Thymus (tissue), 11 donors: Measurements from ENCODE around the gene DMD. TPM values are rescaled to one million over a fixed set of nuclear protein-coding genes. Genes with fewer than 3 reads are reported as not detected.

Experiments used
- DNase-seq, 9 donors: peaks; one replicate each; pipeline ENCODE4 v3.0.0-alpha.2; 2013; ENCODE audit warnings: low spot score in 9 of 9, low read depth in 6 of 9, missing footprints in 1 of 9
- H3K27ac ChIP-seq, 2 donors: one replicate each; pipeline ENCODE4 v1.5.1; 2013; ENCODE audit warnings: control low read depth in 1 of 2, low read depth in 1 of 2, low read length in 1 of 2, mild to moderate bottlenecking in 1 of 2, moderate library complexity in 1 of 2
- H3K27me3 ChIP-seq, 2 donors: one replicate each; pipeline ENCODE4 v1.5.1; 2013; ENCODE audit warnings: low read length in 1 of 2; ENCODE audit not compliant: control insufficient read depth in 2 of 2, insufficient read depth in 1 of 2
- H3K36me3 ChIP-seq, 2 donors: one replicate each; pipeline ENCODE4 v1.5.1; 2013; ENCODE audit warnings: low read length in 1 of 2, mild to moderate bottlenecking in 1 of 2, moderate library complexity in 1 of 2; ENCODE audit not compliant: control insufficient read depth in 2 of 2, insufficient read depth in 2 of 2
- H3K4me1 ChIP-seq, 2 donors: one replicate each; pipeline ENCODE4 v1.5.1; 2013; ENCODE audit warnings: low read length in 2 of 2; ENCODE audit not compliant: control insufficient read depth in 2 of 2, insufficient read depth in 2 of 2
- H3K4me3 ChIP-seq, 2 donors: one replicate each; pipeline ENCODE4 v1.5.1; 2013; ENCODE audit warnings: low read length in 2 of 2, control low read depth in 1 of 2, mild to moderate bottlenecking in 1 of 2
- H3K9me3 ChIP-seq, 2 donors: one replicate each; pipeline ENCODE4 v1.5.1; 2013; ENCODE audit warnings: low read length in 1 of 2, mild to moderate bottlenecking in 1 of 2; ENCODE audit not compliant: control insufficient read depth in 2 of 2, insufficient read depth in 1 of 2
- WGBS: extraction: QIAGEN DNeasy Blood & Tissue Kit; methylation state at CpG from one replicate; pipeline ENCODE4 v1.1.7; 2013; 5-methylcytosine and 5-hydroxymethylcytosine counted together
- polyA plus RNA-seq: library from polyadenylated mRNA; stranded (reverse); fragments of 200-250 nt; gene quantifications from one replicate; pipeline ENCODE4 v1.2.3, GENCODE V29; 2013
- total RNA-seq: library from RNA; stranded (reverse); fragments of 120-200 nt; gene quantifications from one replicate; pipeline ENCODE4 v1.2.4, GENCODE V29; 2013
- donor health status: healthy.

Gene DMD
- total and polyA plus RNA-seq, 2 donors: 4.7 to 5.7 TPM

GRCh38 chrX:31459361-31459760, 1752.0 kb downstream of the DMD start:
- H3K4me1 ChIP-seq: no peaks in the 10 kb centered on the region
- no peaks in the 10 kb centered on the region for H3K36me3 ChIP-seq
- H3K4me3 ChIP-seq: no peak overlapping the region
- no peaks in the 10 kb centered on the region for H3K9me3 ChIP-seq
- WGBS: 93% methylated on average over 5 of the region's 5 CpGs
- DNase-seq: no peak
- H3K27me3 ChIP-seq: no peaks in the 10 kb centered on the region
- H3K27ac ChIP-seq: no peak overlapping the region

GRCh38 chrX:31449965-31450364, 1761.4 kb downstream of the DMD start:
- 91% methylated on average over 4 of the region's 4 CpGs for WGBS
- no peak for DNase-seq
- no peak overlapping the region for H3K4me3 ChIP-seq
- H3K27me3 ChIP-seq: no peaks in the 10 kb centered on the region
- no peaks in the 10 kb centered on the region for H3K9me3 ChIP-seq
- H3K27ac ChIP-seq: no peak overlapping the region
- no peaks in the 10 kb centered on the region for H3K36me3 ChIP-seq
- no peaks in the 10 kb centered on the region for H3K4me1 ChIP-seq

GRCh38 chrX:31449081-31449480, 1762.3 kb downstream of the DMD start:
- Histone ChIP-seq H3K36me3 (no peaks in the 10 kb centered on the region), H3K27me3 (no peaks in the 10 kb centered on the region), H3K9me3 (no peaks in the 10 kb centered on the region), H3K27ac (no peak overlapping the region), H3K4me1 (no peaks in the 10 kb centered on the region), H3K4me3 (no peak overlapping the region)
- 97% methylated on average over 3 of the region's 3 CpGs for WGBS
- no peak for DNase-seq

- no peak overlapping the region for H3K27ac ChIP-seq
- no peaks in the 10 kb centered on the region for H3K27me3 ChIP-seq
- no peaks in the 10 kb centered on the region for H3K36me3 ChIP-seq
- no peaks in the 10 kb centered on the region for H3K9me3 ChIP-seq
- H3K4me3 ChIP-seq: no peak overlapping the region
- H3K4me1 ChIP-seq: no peaks in the 10 kb centered on the region
- WGBS: 83% methylated on average over 4 of the region's 4 CpGs
- no peak for DNase-seq
Measured at GRCh38 chrX:31445542-31445941, 1765.8 kb downstream of the DMD start.

GRCh38 chrX:31443654-31444053, 1767.7 kb downstream of the DMD start:
- Histone ChIP-seq H3K27me3 (no peaks in the 10 kb centered on the region), H3K9me3 (no peaks in the 10 kb centered on the region), H3K36me3 (no peaks in the 10 kb centered on the region), H3K4me1 (no peaks in the 10 kb centered on the region), H3K27ac (no peak overlapping the region), H3K4me3 (no peak overlapping the region)
- no peak for DNase-seq
- WGBS: 95% methylated on average over 8 of the region's 8 CpGs

GRCh38 chrX:31440546-31440945, 1770.8 kb downstream of the DMD start:
- Histone ChIP-seq H3K27me3 (no peaks in the 10 kb centered on the region), H3K4me1 (no peaks in the 10 kb centered on the region), H3K4me3 (no peak overlapping the region), H3K9me3 (no peaks in the 10 kb centered on the region), H3K36me3 (no peaks in the 10 kb centered on the region), H3K27ac (no peak overlapping the region)
- WGBS: 99% methylated on average over 2 of the region's 2 CpGs
- no peak for DNase-seq

GRCh38 chrX:31436424-31436823, 1774.9 kb downstream of the DMD start:
- Histone ChIP-seq H3K27ac (no peak overlapping the region), H3K9me3 (no peaks in the 10 kb centered on the region), H3K27me3 (no peaks in the 10 kb centered on the region), H3K4me3 (no peak overlapping the region), H3K4me1 (no peaks in the 10 kb centered on the region), H3K36me3 (no peaks in the 10 kb centered on the region)
- 87% methylated on average over 3 of the region's 3 CpGs for WGBS
- no peak for DNase-seq

- no peak for DNase-seq
- no peak overlapping the region for H3K27ac ChIP-seq
- H3K4me1 ChIP-seq: no peaks in the 10 kb centered on the region
- no peak overlapping the region for H3K4me3 ChIP-seq
- H3K27me3 ChIP-seq: no peaks in the 10 kb centered on the region
- H3K36me3 ChIP-seq: no peaks in the 10 kb centered on the region
- H3K9me3 ChIP-seq: no peaks in the 10 kb centered on the region
- WGBS: 82% methylated on average over 7 of the region's 7 CpGs
Measured at GRCh38 chrX:31435592-31435991, 1775.8 kb downstream of the DMD start.

- no peak overlapping the region for H3K27ac ChIP-seq
- H3K9me3 ChIP-seq: no peaks in the 10 kb centered on the region
- 100% methylated on average over 1 of the region's 1 CpG for WGBS
- H3K4me1 ChIP-seq: no peaks in the 10 kb centered on the region
- H3K4me3 ChIP-seq: no peak overlapping the region
- no peaks in the 10 kb centered on the region for H3K27me3 ChIP-seq
- H3K36me3 ChIP-seq: no peaks in the 10 kb centered on the region
- no peak for DNase-seq
Measured at GRCh38 chrX:31433856-31434255, 1777.5 kb downstream of the DMD start.

- Histone ChIP-seq H3K9me3 (no peaks in the 10 kb centered on the region), H3K36me3 (no peaks in the 10 kb centered on the region), H3K4me1 (no peaks in the 10 kb centered on the region), H3K4me3 (no peak overlapping the region), H3K27ac (no peak overlapping the region), H3K27me3 (no peaks in the 10 kb centered on the region)
- DNase-seq: no peak
- WGBS: 95% methylated on average over 6 of the region's 6 CpGs
Measured at GRCh38 chrX:31429915-31430314, 1781.4 kb downstream of the DMD start.
